ENCODE measurements around the gene PLK1. TPM values are rescaled to one million over a fixed set of nuclear protein-coding genes. Genes with fewer than 3 reads are reported as not detected.

PLK1 gene
- total RNA-seq, 1 donor from 2014 or later = 8.1 TPM

DNA sequence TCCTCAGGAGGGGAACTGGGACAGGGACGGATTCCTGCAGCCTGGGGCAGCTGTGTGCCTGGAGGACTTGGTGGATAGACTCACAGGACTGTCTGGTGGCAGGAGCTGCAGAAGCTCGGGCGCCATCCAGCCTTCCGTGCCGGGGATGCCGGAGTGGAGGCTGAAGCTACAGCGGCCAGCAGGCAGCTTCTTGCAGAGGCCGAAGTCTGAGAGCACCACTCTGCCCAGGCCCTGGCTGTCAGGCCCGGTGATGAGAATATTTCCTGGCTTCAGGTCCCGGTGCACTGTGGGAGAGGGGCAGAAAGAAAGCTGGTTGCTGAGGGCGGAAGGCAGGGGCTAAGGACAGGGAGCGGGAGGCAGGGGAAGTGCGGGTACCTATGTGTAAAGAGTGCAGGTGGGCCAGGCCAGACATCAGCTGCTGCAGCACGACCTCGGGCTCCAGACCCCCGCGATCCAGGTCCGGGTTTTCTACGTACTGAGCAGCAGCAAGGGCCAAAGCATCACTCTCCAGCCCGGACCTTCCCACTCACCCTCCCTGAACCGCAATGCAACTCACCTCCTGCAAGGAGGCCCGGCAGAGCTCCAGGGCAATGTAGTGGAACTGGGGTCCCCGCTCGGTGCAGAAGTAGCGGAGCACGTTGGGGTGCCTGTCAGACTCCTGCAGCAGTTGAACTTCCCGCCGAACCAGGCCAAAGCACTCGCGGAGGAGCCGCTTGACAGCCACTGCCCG lies 16.1 kb downstream of the PLK1 start:
- peak overlapping the region; percentile 13 to 19 for H3K4me3 ChIP-seq
- TF ChIP-seq POLR2AphosphoS5 (IDR thresholded peaks at IDR 0.05; ENCODE audit: insufficient read depth in 1 of 2, low read depth in 1 of 2) = no peak
- TF ChIP-seq, protein P1, sequence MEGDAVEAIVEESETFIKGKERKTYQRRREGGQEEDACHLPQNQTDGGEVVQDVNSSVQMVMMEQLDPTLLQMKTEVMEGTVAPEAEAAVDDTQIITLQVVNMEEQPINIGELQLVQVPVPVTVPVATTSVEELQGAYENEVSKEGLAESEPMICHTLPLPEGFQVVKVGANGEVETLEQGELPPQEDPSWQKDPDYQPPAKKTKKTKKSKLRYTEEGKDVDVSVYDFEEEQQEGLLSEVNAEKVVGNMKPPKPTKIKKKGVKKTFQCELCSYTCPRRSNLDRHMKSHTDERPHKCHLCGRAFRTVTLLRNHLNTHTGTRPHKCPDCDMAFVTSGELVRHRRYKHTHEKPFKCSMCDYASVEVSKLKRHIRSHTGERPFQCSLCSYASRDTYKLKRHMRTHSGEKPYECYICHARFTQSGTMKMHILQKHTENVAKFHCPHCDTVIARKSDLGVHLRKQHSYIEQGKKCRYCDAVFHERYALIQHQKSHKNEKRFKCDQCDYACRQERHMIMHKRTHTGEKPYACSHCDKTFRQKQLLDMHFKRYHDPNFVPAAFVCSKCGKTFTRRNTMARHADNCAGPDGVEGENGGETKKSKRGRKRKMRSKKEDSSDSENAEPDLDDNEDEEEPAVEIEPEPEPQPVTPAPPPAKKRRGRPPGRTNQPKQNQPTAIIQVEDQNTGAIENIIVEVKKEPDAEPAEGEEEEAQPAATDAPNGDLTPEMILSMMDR (IDR thresholded peaks at IDR 0.05) = no peak
- no peak for TF ChIP-seq POLR2A (IDR thresholded peaks at IDR 0.05)
- no peak for DNase-seq (ENCODE audit: extremely low spot score in 2 of 2)
- peaks cover 0 to 17% of the 10 kb centered on the region in 2 donors for H3K36me3 ChIP-seq
- intact Hi-C loops (cut with DNase I) = no loop called here
- no peaks in the 10 kb centered on the region for H3K27me3 ChIP-seq
- H3K4me1 ChIP-seq = peaks cover 5% of the 10 kb centered on the region
- H3K27ac ChIP-seq = no peak overlapping the region
- no peaks in the 10 kb centered on the region for H3K9me3 ChIP-seq

DNA sequence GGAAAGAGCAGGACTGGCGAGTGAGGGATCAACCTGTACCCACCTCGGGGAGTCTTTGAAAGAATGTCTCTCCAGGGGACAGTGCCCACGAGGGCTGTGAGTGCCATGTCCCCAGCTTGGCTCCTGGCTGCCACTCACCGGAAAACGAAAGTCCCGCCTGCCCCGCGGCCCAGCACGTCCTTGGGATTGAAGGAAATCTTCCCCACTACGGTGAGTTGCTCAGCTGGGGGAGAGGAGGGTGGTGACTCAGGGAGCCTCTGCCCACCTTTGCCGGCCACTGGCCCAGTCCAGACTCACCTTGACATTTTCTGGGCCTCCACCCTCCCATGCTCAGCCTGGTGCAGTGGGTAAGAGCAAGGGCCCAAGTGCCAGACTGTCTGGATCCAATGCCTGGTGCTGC lies 17.1 kb downstream of the PLK1 start:
- Histone ChIP-seq H3K36me3 (peaks cover 0 to 7% of the 10 kb centered on the region in 2 donors), H3K27me3 (no peaks in the 10 kb centered on the region), H3K27ac (no peak overlapping the region), H3K9me3 (no peaks in the 10 kb centered on the region), H3K4me1 (peaks cover 5% of the 10 kb centered on the region), H3K4me3 (no peak overlapping the region)
- intact Hi-C loops (cut with DNase I) = no loop called here
- no peak for DNase-seq (ENCODE audit: extremely low spot score in 2 of 2)
- TF ChIP-seq POLR2A (IDR thresholded peaks at IDR 0.05) = no peak
- TF ChIP-seq, protein P1 (IDR thresholded peaks at IDR 0.05) = no peak
- TF ChIP-seq POLR2AphosphoS5 (IDR thresholded peaks at IDR 0.05; ENCODE audit: insufficient read depth in 1 of 2, low read depth in 1 of 2) = no peak

DNA sequence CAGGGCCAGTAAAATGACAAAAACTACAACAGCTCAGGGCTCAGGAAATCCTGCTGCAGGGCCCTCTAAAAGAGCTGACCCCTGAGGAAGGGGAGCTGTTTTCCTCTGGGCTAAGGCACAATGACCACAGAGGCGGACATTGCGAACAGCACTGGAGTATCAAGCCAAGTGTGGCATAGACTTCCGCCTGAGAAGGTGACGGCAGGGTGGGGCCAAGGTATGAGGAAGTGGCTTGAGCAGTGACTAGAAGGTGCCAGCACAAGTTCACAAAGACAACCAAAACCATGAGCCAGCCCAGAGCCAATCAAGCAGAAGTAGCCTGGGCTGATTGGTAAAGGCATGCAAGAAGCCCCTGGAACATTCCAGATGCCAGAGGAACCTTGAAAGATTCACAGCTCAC lies 20.4 kb downstream of the PLK1 start:
- DNase-seq (ENCODE audit: extremely low spot score in 2 of 2) = no peak
- TF ChIP-seq POLR2AphosphoS5 (IDR thresholded peaks at IDR 0.05; ENCODE audit: insufficient read depth in 1 of 2, low read depth in 1 of 2) = no peak
- TF ChIP-seq POLR2A (IDR thresholded peaks at IDR 0.05) = no peak
- TF ChIP-seq, protein P1 (IDR thresholded peaks at IDR 0.05) = no peak
- intact Hi-C loops (cut with DNase I) = no loop called here
- Histone ChIP-seq H3K9me3 (no peaks in the 10 kb centered on the region), H3K27ac (no peak overlapping the region), H3K36me3 (no peaks in the 10 kb centered on the region), H3K27me3 (no peaks in the 10 kb centered on the region), H3K4me3 (no peak overlapping the region), H3K4me1 (peaks cover 5% of the 10 kb centered on the region)

DNA sequence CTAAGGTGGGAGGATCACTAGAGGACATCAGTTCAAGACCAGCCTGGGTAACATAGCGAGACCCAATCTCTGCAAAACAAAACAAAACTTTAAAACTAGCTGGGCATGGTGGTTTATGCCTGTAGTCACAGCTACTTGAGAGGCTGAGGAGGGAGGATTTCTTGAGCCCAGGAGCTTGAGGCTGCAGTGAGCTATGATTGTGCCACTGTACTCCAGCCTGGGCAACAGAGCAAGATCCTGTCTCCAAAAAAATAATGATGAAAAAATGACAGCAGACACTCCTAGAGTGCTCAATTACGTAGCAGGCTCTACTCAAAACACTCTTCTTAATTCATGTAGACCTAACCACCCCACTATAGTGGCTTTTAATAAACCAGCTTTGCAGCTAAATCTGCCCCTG lies 21.4 kb downstream of the PLK1 start:
- Histone ChIP-seq H3K27me3 (no peaks in the 10 kb centered on the region), H3K9me3 (no peaks in the 10 kb centered on the region), H3K4me1 (peaks cover 1% of the 10 kb centered on the region), H3K27ac (no peak overlapping the region), H3K4me3 (no peak overlapping the region), H3K36me3 (no peaks in the 10 kb centered on the region)
- DNase-seq (ENCODE audit: extremely low spot score in 2 of 2) = no peak
- intact Hi-C loops (cut with DNase I) = no loop called here
- TF ChIP-seq POLR2A (IDR thresholded peaks at IDR 0.05) (no peak), POLR2AphosphoS5 (IDR thresholded peaks at IDR 0.05; ENCODE audit: insufficient read depth in 1 of 2, low read depth in 1 of 2) (no peak)
- TF ChIP-seq, protein P1 (IDR thresholded peaks at IDR 0.05) = no peak

DNA sequence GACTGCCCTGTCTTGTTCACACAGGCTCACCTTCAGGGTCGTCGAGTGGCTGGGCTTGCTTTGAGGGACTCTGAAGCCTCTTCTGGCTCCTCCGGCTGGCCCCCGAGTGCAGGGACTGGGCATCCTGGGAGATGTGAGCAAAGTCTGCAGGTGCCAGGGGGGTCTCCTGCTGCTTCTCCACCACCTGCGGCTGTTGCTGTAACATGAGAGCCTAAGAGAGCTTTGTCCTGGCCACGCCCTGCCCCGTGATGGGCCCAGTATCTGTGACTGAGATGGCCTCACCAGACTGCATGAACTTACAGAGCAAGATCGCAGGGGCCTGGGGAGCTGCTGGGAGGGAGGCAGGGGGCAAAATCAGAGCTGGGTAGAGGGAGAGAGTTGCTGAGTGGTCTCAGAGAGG lies 21.8 kb downstream of the PLK1 start:
- no peak overlapping the region for H3K27ac ChIP-seq
- H3K4me3 ChIP-seq = no peak overlapping the region
- no peaks in the 10 kb centered on the region for H3K9me3 ChIP-seq
- intact Hi-C loops (cut with DNase I) = no loop called here
- TF ChIP-seq POLR2AphosphoS5 (IDR thresholded peaks at IDR 0.05; ENCODE audit: insufficient read depth in 1 of 2, low read depth in 1 of 2) = no peak
- no peak for TF ChIP-seq POLR2A (IDR thresholded peaks at IDR 0.05)
- TF ChIP-seq, protein P1 (IDR thresholded peaks at IDR 0.05) = no peak
- no peaks in the 10 kb centered on the region for H3K4me1 ChIP-seq
- H3K27me3 ChIP-seq = no peaks in the 10 kb centered on the region
- DNase-seq (ENCODE audit: extremely low spot score in 2 of 2) = no peak
- H3K36me3 ChIP-seq = no peaks in the 10 kb centered on the region

Data from vagina (tissue), 2 donors.